ENCODE data around the gene ZNF57.

DNA sequence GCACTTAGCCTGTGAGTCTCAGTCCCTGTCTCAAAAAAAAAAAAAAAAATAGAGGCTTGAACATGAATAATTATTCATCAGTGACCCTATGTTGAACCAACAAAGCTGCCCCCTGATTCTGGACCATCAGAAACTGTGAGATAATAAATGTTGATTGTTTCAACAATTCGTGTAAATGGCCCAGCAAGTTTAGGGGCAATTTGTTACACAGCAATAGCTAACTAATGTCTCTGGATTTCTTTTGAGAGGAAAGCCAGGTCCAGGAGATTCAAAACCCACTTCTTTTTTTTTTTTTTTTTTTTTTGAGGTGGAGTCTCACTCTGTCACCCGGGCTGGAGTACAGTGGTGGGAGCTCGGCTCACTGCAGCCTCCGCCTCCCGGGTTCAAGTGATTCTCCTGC lies 64.1 kb downstream of the ZNF57 start:
- TF ChIP-seq, protein P1, sequence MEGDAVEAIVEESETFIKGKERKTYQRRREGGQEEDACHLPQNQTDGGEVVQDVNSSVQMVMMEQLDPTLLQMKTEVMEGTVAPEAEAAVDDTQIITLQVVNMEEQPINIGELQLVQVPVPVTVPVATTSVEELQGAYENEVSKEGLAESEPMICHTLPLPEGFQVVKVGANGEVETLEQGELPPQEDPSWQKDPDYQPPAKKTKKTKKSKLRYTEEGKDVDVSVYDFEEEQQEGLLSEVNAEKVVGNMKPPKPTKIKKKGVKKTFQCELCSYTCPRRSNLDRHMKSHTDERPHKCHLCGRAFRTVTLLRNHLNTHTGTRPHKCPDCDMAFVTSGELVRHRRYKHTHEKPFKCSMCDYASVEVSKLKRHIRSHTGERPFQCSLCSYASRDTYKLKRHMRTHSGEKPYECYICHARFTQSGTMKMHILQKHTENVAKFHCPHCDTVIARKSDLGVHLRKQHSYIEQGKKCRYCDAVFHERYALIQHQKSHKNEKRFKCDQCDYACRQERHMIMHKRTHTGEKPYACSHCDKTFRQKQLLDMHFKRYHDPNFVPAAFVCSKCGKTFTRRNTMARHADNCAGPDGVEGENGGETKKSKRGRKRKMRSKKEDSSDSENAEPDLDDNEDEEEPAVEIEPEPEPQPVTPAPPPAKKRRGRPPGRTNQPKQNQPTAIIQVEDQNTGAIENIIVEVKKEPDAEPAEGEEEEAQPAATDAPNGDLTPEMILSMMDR (IDR thresholded peaks at IDR 0.05) = no peak
- no peak for TF ChIP-seq POLR2A (IDR thresholded peaks at IDR 0.05)

Data from uterus (tissue), 2 donors.